GM18502 (cell line): Measurements from ENCODE around the gene SPEG.
A peak's percentile ranks its signal among the peaks of the same experiment; 100 is the strongest.

Experiments
- ATAC-seq: cut with Tn5 transposase; IDR thresholded peaks from one replicate; pipeline ENCODE4 v1.9.1; 2021; ENCODE audit warnings: mild to moderate bottlenecking; ENCODE audit not compliant: unreplicated experiment, poor library complexity

The SPEG gene

GRCh38 chr2:219523031-219523671, 88.5 kb downstream of the SPEG start:
- no peak for ATAC-seq

GRCh38 chr2:219524817-219525216, 90.2 kb downstream of the SPEG start:
- ATAC-seq: no peak

GRCh38 chr2:219525533-219526232, 91.0 kb downstream of the SPEG start:
- ATAC-seq: no peak

- no peak for ATAC-seq
Observed at GRCh38 chr2:219526320-219527075, 91.9 kb downstream of the SPEG start.

- ATAC-seq: no peak
Observed at GRCh38 chr2:219527076-219527394, 92.4 kb downstream of the SPEG start.

- ATAC-seq: no peak
Observed at GRCh38 chr2:219527472-219527871, 92.8 kb downstream of the SPEG start.

GRCh38 chr2:219530048-219530963, 95.7 kb downstream of the SPEG start:
- peak; percentile 91 for ATAC-seq

- no peak for ATAC-seq
Observed at GRCh38 chr2:219531639-219532377, 97.2 kb downstream of the SPEG start.

GRCh38 chr2:219532378-219532649, 97.7 kb downstream of the SPEG start:
- no peak for ATAC-seq

GRCh38 chr2:219533930-219534661, 99.5 kb downstream of the SPEG start:
- ATAC-seq: no peak

GRCh38 chr2:219536425-219536824, 101.8 kb downstream of the SPEG start:
- no peak for ATAC-seq

- no peak for ATAC-seq
Observed at GRCh38 chr2:219536967-219537366, 102.3 kb downstream of the SPEG start.

GRCh38 chr2:219537657-219538488, 103.2 kb downstream of the SPEG start:
- no peak for ATAC-seq

- ATAC-seq: no peak
Observed at GRCh38 chr2:219538504-219538951, 103.9 kb downstream of the SPEG start.

- ATAC-seq: no peak
Observed at GRCh38 chr2:219538956-219539788, 104.5 kb downstream of the SPEG start.

GRCh38 chr2:219539926-219540678, 105.5 kb downstream of the SPEG start:
- ATAC-seq: no peak
